OCI-LY1 (cell line): ENCODE results near the gene PSAP.

ENCODE experiments used
- CTCF ChIP-seq: fragments of 200-600 bp; sonication (generic), shearing (Covaris generic); IDR thresholded peaks from 2 replicates; pipeline ENCODE4 v1.5.1; 2017; ENCODE audit warnings: mild to moderate bottlenecking, antibody characterized with exemption, low read length, moderate library complexity, mixed read lengths
- EZH2 ChIP-seq: fragments of 200-600 bp; sonication (generic), shearing (Covaris generic); IDR thresholded peaks from 2 replicates; pipeline ENCODE4 v1.8.0; 2017; ENCODE audit warnings: borderline replicate concordance, mixed run types, mild to moderate bottlenecking, antibody characterized with exemption, low read length, moderate library complexity, mixed read lengths

- TF ChIP-seq CTCF = no peak
- no peak for TF ChIP-seq EZH2
Measured at GRCh38 chr10:71771204-71771603, 79.8 kb downstream of the PSAP start.
